Spleen (tissue), 11 donors: ENCODE data around the gene RAB43. TPM values are rescaled to one million over a fixed set of nuclear protein-coding genes. Genes with fewer than 3 reads are reported as not detected.

Experiments
- DNase-seq: peaks from one replicate; pipeline ENCODE4 v3.0.0-alpha.2; 2020
- H3K27ac ChIP-seq, 8 donors: fragments of 200-600 bp; sonication (generic) in 7 of 8; 1 replicate in 4 of 8; 2 replicates in 4 of 8; pipeline versions ENCODE4 v1.5.0 to v1.8.0; 2016 to 2021; ENCODE audit warnings: inconsistent platforms in 4 of 8, mild to moderate bottlenecking in 4 of 8, moderate library complexity in 1 of 8
- H3K27me3 ChIP-seq, 7 donors: fragments of 200-600 bp; sonication (generic) in 6 of 7; replicated peaks in 1 of 7; 1 replicate in 4 of 7; 2 replicates in 3 of 7; pipeline versions ENCODE4 v1.5.0 to v1.8.0; 2016 to 2021; ENCODE audit warnings: inconsistent platforms in 3 of 7, mild to moderate bottlenecking in 1 of 7
- H3K36me3 ChIP-seq, 6 donors: fragments of 200-600 bp; sonication (generic) in 5 of 6; 1 replicate in 4 of 6; 2 replicates in 2 of 6; pipeline versions ENCODE4 v1.5.0 to v1.8.0; 2016 to 2021; ENCODE audit warnings: inconsistent platforms in 2 of 6
- H3K4me1 ChIP-seq, 6 donors: fragments of 200-600 bp; sonication (generic) in 5 of 6; 1 replicate in 3 of 6; 2 replicates in 3 of 6; pipeline versions ENCODE4 v1.5.0 to v1.8.0; 2016 to 2021; ENCODE audit warnings: inconsistent platforms in 3 of 6
- H3K4me3 ChIP-seq, 8 donors: fragments of 200-600 bp; sonication (generic) in 7 of 8; 1 replicate in 4 of 8; 2 replicates in 4 of 8; pipeline versions ENCODE4 v1.5.0 to v1.8.0; 2016 to 2021; ENCODE audit warnings: inconsistent platforms in 4 of 8, mild to moderate bottlenecking in 4 of 8, moderate library complexity in 2 of 8
- H3K9me3 ChIP-seq, 8 donors: fragments of 200-600 bp; sonication (generic) in 7 of 8; 1 replicate in 4 of 8; 2 replicates in 4 of 8; pipeline versions ENCODE4 v1.5.0 to v1.8.0; 2016 to 2021; ENCODE audit warnings: inconsistent platforms in 4 of 8
- POLR2A ChIP-seq, 3 donors: fragments of 450-650 bp; IDR thresholded peaks; one replicate each; pipeline ENCODE4 v1.5.1; 2017; ENCODE audit warnings: antibody characterized with exemption in 3 of 3, mild to moderate bottlenecking in 1 of 3
- POLR2AphosphoS5 ChIP-seq, 3 donors: sonication (generic); formaldehyde crosslinking; IDR thresholded peaks; one replicate each; pipeline ENCODE4 v1.5.1; 2017; ENCODE audit warnings: antibody characterized with exemption in 3 of 3
- WGBS, 5 donors: extraction: QIAGEN DNeasy Blood & Tissue Kit in 3 of 5; methylation state at CpG; one replicate each; pipeline versions ENCODE4 v1.1.5 to v1.1.7; 2013 to 2018; 5-methylcytosine and 5-hydroxymethylcytosine counted together
- intact Hi-C: fragments of 100-400 bp; cut with DNase I; formaldehyde crosslinking; loops from one replicate; pipeline ENCODE4 v1.15.0; 2023; ENCODE audit warnings: low total_unique reads
- polyA plus RNA-seq, 3 donors: library from polyadenylated mRNA; stranded (reverse); fragments of 200-250 nt; gene quantifications; one replicate each; pipeline ENCODE4 v1.2.1, GENCODE V29; 2013
- total RNA-seq, 7 donors: library from RNA; depleted of rRNA in 3 of 7; stranded (reverse); fragments of >200 nt in 3 of 7; fragmentation: NEBNext Ultra II Directional in 4 of 7; extraction: Animal tissue kit (Norgen Biotek cat#: 25700) in 4 of 7; gene quantifications; one replicate each; pipeline versions ENCODE4 v1.1.0 to v1.2.1, GENCODE V29; 2016 to 2021
- TF ChIP-seq, protein P1 (sequence below), 11 experiments: fragments of 200-600 bp in 7 of 11; fragments of 450-650 bp in 4 of 11; sonication (generic) in 4 of 11; IDR thresholded peaks in 8 of 11; conservative IDR thresholded peaks in 3 of 11; 1 replicate in 7 of 11; 2 replicates in 4 of 11; pipeline versions ENCODE4 v1.4.0 to v1.8.0; 2016 to 2021; ENCODE audit warnings: antibody characterized with exemption in 11 of 11, inconsistent platforms in 4 of 11, mild to moderate bottlenecking in 1 of 11
- donor health status: healthy with polysubstance abuse.
- donor health status: DM: no; HTN: no; CAD: no; lungs with moderate emphysema.
- donor health status: DM: no; HTN: no; CAD: no.
- donor health status: Bipolar disorder and iron deficiency.
- donor health status: healthy.
- donor health status: DM: no; HTN: no; CAD: no.
- donor health status: DM: yes; HTN: yes; CAD: no.

Gene RAB43
- total and polyA plus RNA-seq, 10 donors: 3.1 to 49.6 (median 29.7) TPM

DNA sequence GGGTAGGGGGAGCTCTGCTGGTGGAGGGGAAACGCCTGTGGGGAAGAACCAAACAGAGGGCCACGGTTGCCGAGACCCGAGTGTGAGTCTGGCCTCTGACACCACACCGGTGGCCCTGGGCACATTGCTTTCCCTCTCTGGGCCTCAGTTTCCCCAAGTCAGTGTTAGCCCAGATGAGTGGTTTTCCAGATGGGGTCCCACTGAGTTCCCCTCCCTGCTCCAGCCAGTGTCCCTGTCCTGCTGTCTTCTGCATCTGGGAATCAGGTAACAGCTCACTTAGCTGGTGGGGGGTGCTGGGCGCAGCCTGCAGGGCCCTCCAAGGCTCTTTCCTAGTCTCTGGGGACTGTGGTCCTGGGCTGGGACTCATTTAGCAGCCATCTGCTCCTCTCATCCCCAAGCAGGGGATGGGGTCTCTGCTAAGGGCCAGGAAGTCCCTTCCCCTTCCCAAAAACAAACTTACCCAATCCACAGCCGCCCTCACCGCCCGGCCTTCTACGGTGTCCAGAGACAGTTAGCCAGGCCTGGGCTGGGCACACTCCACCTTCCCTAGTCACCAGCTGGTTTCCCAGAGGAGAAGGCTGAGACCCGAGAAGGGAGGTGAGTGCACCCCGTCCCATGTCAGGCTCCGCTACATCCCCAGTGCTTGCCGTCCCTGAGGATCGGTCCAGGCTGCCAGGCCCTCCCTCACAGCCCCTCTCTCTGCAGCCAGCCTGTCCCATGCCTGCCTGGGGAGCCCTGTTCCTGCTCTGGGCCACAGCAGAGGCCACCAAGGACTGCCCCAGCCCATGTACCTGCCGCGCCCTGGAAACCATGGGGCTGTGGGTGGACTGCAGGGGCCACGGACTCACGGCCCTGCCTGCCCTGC is 60.3 kb downstream of the RAB43 start:
- TF ChIP-seq POLR2AphosphoS5 (IDR thresholded peaks at IDR 0.05) (no peak), POLR2A (IDR thresholded peaks at IDR 0.05) (no peak)
- TF ChIP-seq, protein P1, sequence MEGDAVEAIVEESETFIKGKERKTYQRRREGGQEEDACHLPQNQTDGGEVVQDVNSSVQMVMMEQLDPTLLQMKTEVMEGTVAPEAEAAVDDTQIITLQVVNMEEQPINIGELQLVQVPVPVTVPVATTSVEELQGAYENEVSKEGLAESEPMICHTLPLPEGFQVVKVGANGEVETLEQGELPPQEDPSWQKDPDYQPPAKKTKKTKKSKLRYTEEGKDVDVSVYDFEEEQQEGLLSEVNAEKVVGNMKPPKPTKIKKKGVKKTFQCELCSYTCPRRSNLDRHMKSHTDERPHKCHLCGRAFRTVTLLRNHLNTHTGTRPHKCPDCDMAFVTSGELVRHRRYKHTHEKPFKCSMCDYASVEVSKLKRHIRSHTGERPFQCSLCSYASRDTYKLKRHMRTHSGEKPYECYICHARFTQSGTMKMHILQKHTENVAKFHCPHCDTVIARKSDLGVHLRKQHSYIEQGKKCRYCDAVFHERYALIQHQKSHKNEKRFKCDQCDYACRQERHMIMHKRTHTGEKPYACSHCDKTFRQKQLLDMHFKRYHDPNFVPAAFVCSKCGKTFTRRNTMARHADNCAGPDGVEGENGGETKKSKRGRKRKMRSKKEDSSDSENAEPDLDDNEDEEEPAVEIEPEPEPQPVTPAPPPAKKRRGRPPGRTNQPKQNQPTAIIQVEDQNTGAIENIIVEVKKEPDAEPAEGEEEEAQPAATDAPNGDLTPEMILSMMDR (IDR thresholded peaks at IDR 0.05 in 8 of 11, conservative IDR thresholded peaks at IDR 0.05 in 3 of 11): no peak
- intact Hi-C loops: no loop called here
- H3K27ac ChIP-seq: no peak overlapping the region
- H3K4me1 ChIP-seq: peaks cover 0 to 25% (median 10%) of the 10 kb centered on the region in 6 donors
- WGBS, 5 donors: 73 to 90% (median 80%) methylated on average over 16 to 19 of the region's 19 CpGs
- no peaks in the 10 kb centered on the region for H3K9me3 ChIP-seq
- H3K4me3 ChIP-seq: no peak overlapping the region
- peak; percentile 62 for DNase-seq
- H3K27me3 ChIP-seq: peaks cover 0 to 18% (median 0%) of the 10 kb centered on the region in 7 donors
- H3K36me3 ChIP-seq: no peaks in the 10 kb centered on the region

DNA sequence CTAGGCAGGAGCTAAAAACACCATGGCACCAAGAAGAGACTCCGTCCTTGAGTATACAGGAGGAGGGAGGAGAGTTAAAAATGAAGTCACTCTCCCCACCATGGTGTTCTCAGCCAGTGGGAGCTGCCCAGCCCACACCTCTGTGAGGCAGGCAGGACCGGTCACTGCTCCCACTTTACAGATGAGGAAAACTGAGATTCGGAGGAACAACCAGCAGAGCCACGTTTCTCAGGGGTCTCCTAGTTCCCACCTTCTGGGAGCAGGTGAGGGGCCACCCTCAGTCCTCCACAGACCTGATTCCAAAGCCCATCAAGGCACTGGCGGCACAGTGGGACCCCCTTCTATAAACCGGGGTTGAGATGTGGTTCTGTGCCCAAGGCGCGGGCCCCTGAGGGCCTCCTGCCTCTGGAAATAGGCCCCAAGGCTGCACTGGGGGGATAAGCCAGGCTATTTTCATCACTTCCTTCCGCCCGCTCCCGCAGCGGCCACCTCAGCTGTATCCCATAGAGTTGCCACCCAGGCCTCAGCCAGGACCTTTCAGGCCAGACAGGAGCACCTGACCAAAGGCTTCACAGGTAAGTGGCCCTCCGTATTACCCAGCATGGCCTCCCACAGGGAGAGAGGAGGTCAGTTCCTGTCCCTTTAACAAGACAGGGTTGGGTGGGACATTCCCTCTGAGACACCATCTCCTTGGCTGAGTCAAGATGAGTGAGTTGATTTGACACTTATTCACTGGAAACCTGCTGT is 61.2 kb downstream of the RAB43 start, which contains the start of gene GP9:
TSS of gene GP9 (plus strand) at position 504 of the 747 bp plus-strand sequence. CDS start 961 bp downstream, outside the sequence.
- intact Hi-C loops: no loop called here
- Histone ChIP-seq H3K27me3 (peaks cover 0 to 18% (median 0%) of the 10 kb centered on the region in 7 donors), H3K9me3 (no peaks in the 10 kb centered on the region), H3K36me3 (no peaks in the 10 kb centered on the region), H3K27ac (peak within 1 kb of the TSS in 1 of 8 donors; percentile 23), H3K4me1 (peaks cover 0 to 25% (median 10%) of the 10 kb centered on the region in 6 donors), H3K4me3 (no peak within 1 kb of the TSS)
- DNase-seq: peak; percentile 71
- 42 to 56% (median 51%) methylated on average over 10 to 13 of the region's 13 CpGs for WGBS, 5 donors
- no peak for TF ChIP-seq POLR2A (IDR thresholded peaks at IDR 0.05)
- TF ChIP-seq POLR2AphosphoS5 (IDR thresholded peaks at IDR 0.05): peak in 1 of 3 donors; percentile 32
- TF ChIP-seq, protein P1 (IDR thresholded peaks at IDR 0.05 in 8 of 11, conservative IDR thresholded peaks at IDR 0.05 in 3 of 11): no peak

DNA sequence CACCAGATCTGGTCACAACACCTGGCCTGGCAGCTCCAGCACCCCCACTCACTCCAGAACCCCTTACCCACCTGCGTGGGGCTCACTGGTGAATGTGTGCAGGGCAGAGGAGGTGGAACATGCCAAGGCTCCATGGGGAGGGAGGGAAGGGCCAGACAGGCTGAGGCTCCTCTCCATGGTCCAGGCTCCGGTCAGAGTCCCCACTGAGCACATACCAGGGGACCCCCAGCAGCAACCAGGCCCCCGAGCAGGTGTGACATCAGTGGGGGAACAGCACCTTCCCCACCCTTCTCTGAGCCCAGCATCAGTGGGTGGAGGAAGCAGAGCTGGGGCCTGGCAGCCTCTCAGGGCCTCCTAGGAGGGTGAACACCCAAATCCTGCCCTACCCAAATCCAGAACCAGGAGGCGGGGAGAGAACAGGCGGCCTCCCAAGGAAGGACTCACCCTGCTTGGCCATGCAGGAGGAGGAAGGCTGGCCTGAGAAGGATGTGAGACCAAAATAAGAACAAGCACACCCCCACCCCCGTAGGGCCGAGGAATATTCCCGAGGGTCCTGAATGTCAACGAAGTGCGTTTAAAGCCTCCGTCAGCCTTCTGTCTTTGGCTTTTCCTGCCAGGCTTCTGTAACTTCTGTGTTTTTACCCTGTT is 62.2 kb downstream of the RAB43 start:
- WGBS, 5 donors: 60 to 71% (median 68%) methylated on average over 10 to 11 of the region's 11 CpGs
- DNase-seq: peak; percentile 57
- intact Hi-C loops: no loop called here
- peak overlapping the region in 1 of 8 donors; percentile 23 for H3K27ac ChIP-seq
- no peaks in the 10 kb centered on the region for H3K9me3 ChIP-seq
- TF ChIP-seq POLR2AphosphoS5 (IDR thresholded peaks at IDR 0.05) (no peak), POLR2A (IDR thresholded peaks at IDR 0.05) (no peak)
- TF ChIP-seq, protein P1 (IDR thresholded peaks at IDR 0.05 in 8 of 11, conservative IDR thresholded peaks at IDR 0.05 in 3 of 11): no peak
- H3K4me3 ChIP-seq: no peak overlapping the region
- peaks cover 0 to 25% (median 10%) of the 10 kb centered on the region in 6 donors for H3K4me1 ChIP-seq
- H3K36me3 ChIP-seq: no peaks in the 10 kb centered on the region
- H3K27me3 ChIP-seq: peaks cover 0 to 18% (median 0%) of the 10 kb centered on the region in 7 donors
